Choroid plexus epithelial cell (primary cell): Measurements from ENCODE around the gene PROK1.

Experiments used
- DNase-seq: peaks from one replicate; pipeline ENCODE4 v3.0.0-alpha.2; 2010; ENCODE audit warnings: low read depth
- H3K4me3 ChIP-seq: 2 replicates; pipeline ENCODE4 v1.5.1; 2011; ENCODE audit warnings: low read depth, mild to moderate bottlenecking, control low read depth, low read length, moderate library complexity
- TF ChIP-seq, protein P1 (sequence below): conservative IDR thresholded peaks from 2 replicates; pipeline ENCODE4 v1.5.1; 2011; ENCODE audit warnings: low read depth, mild to moderate bottlenecking, control low read depth, inconsistent platforms, low read length, moderate library complexity

Gene PROK1

DNA sequence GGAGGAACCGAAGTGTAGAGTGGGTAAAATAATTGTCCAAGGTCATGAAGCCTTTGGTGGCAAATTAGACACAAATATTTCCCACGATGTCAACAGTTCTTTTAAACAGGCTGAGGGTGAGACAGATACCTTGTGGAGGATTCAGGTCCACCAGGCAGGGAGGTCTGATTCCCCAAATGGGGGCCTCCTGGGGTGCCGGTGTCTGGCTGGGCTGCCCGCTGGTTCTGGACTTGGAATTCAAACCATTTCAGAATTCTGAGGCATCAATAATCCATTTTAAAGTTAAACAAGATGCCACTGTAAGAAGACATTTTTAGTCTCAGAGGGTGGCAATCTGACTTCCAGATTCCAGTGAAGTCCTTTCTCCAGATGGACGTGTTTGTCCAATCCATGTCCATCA, 52.5 kb downstream of the PROK1 start:
- DNase-seq, result no peak
- no peak overlapping the region for H3K4me3 ChIP-seq
- TF ChIP-seq, protein P1, sequence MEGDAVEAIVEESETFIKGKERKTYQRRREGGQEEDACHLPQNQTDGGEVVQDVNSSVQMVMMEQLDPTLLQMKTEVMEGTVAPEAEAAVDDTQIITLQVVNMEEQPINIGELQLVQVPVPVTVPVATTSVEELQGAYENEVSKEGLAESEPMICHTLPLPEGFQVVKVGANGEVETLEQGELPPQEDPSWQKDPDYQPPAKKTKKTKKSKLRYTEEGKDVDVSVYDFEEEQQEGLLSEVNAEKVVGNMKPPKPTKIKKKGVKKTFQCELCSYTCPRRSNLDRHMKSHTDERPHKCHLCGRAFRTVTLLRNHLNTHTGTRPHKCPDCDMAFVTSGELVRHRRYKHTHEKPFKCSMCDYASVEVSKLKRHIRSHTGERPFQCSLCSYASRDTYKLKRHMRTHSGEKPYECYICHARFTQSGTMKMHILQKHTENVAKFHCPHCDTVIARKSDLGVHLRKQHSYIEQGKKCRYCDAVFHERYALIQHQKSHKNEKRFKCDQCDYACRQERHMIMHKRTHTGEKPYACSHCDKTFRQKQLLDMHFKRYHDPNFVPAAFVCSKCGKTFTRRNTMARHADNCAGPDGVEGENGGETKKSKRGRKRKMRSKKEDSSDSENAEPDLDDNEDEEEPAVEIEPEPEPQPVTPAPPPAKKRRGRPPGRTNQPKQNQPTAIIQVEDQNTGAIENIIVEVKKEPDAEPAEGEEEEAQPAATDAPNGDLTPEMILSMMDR, result no peak

DNA sequence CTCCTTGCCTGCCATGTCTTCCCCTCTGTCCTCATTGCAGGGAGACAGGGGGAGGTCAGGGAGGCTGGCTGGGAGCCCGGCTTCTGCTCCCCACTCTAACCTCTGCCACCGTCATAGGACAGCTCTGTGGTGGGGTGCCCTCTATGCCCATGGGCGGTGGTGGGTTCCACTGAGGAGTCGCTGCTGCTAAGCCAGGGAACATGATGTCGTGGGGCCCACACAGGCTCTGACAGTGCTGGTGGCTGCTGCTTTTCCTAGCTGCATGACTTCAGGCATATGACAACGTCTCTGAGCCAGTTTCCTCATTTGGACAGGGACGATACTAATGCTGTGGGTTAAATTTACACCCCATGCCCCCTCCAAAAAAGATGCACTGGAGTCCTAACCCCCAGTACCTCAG, 53.3 kb downstream of the PROK1 start:
- no peak for DNase-seq
- TF ChIP-seq, protein P1, result no peak
- no peak overlapping the region for H3K4me3 ChIP-seq

DNA sequence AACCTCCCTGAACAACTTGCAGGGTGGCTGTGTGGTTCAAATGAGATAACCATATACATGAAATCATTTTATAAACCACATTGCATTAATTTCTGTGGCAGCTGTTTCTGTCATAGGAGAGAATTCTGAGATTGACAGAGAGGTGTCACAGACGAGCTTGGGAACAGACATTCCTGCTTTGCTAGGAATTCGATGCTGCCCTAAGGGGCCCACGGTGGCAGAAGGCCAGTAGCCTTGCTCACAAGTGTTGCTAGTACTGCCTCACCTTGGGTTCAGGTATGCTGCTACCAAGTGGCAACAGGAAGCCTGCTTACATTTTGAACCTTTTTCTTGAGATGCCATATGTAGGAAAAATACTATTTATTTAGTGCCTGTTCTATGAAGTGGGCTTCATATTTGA, 54.6 kb downstream of the PROK1 start:
- DNase-seq, result no peak
- TF ChIP-seq, protein P1, result no peak
- H3K4me3 ChIP-seq, result no peak overlapping the region

DNA sequence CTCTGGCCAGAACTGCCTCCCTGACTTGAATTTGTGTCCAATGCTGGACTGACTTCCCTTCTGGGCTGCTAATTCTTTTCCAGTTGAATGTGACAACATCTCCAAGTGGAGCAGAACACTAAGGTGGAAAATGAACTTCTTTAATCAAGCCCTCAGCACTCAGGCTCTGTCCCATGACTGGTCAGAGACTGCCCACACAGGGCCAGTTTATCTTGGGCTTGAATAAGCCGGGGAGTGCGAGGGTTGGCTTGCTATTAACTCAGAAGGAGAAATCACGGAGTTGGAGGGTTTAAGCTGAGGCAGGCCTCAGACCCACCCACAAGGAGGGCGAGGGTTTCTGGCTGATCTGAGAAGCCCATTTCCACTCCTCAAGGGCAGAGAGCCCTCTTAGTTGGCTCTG, 55.6 kb downstream of the PROK1 start:
- H3K4me3 ChIP-seq, result no peak overlapping the region
- DNase-seq, result no peak
- TF ChIP-seq, protein P1, result no peak
